Uterus (tissue), 2 donors: ENCODE measurements around the gene MASP2.

Source experiments
- CTCF ChIP-seq, 4 experiments: fragments of 200-600 bp in 2 of 4; fragments of 450-650 bp in 2 of 4; sonication (generic) in 2 of 4; IDR thresholded peaks; one replicate each; pipeline ENCODE4 v1.5.1; 2016 to 2019; ENCODE audit warnings: antibody characterized with exemption in 4 of 4, mild to moderate bottlenecking in 2 of 4, moderate library complexity in 1 of 4
- POLR2A ChIP-seq, 2 donors: fragments of 450-650 bp; IDR thresholded peaks; one replicate each; pipeline ENCODE4 v1.6.1; 2016; ENCODE audit warnings: antibody characterized with exemption in 2 of 2, mild to moderate bottlenecking in 1 of 2, moderate library complexity in 1 of 2

DNA sequence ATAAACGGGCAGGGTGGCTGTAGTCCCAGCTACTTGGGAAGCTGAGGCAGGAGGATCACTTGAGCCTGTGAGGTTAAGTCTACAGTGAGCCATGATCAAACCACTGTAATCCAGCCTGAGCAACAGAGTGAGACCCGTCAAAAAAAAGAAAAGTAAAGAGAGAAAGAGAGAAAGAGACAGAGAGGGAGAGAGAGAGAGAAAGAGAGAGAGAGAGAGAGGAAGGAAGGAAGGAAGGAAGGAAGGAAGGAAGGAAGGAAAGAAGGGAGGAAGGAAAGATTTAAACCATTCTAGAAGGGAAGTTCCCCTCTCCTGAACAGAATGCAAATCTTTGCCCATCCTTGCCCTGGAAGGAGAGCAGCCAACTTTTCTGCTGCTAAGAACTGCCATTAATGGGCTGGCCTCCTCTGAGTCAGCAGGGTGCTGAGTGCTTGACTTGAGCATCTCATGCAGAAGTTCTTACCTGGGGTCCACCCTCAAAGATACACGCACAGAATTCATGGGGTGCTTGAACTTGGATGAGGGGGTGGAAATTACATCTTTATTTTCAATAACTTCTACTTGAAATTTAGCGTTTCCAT lies 59.1 kb downstream of the MASP2 start:
- no peak for TF ChIP-seq CTCF (IDR thresholded peaks at IDR 0.05)
- TF ChIP-seq POLR2A (IDR thresholded peaks at IDR 0.05): no peak
